HL-60 (cell line): ENCODE data around the gene ACOT9.

ENCODE experiments used
- CTCF ChIP-seq: IDR thresholded peaks from one replicate; pipeline ENCODE4 v1.5.1; 2011; ENCODE audit warnings: low read length, control low read depth, inconsistent platforms; ENCODE audit not compliant: insufficient read depth
- GABPA ChIP-seq: IDR thresholded peaks from 2 replicates; pipeline ENCODE4 v1.6.1; 2012; ENCODE audit warnings: low read depth
- POLR2AphosphoS5 ChIP-seq: IDR thresholded peaks from 2 replicates; pipeline ENCODE4 v1.6.1; 2012; ENCODE audit warnings: low read depth
- SPI1 ChIP-seq: IDR thresholded peaks from 2 replicates; pipeline ENCODE4 v1.6.1; 2012; ENCODE audit warnings: low read depth, mild to moderate bottlenecking, borderline replicate concordance

GRCh38 chrX:23749129-23749528, 6.1 kb upstream of the ACOT9 start:
- no peak for TF ChIP-seq POLR2AphosphoS5
- no peak for TF ChIP-seq GABPA
- TF ChIP-seq CTCF: no peak
- no peak for TF ChIP-seq SPI1
